NB4 (cell line): ENCODE results near the gene EIF2AK2.

Experiments used
- CTCF ChIP-seq: IDR thresholded peaks from one replicate; pipeline ENCODE4 v1.5.1; 2012; ENCODE audit warnings: low read depth, low read length
- MAX ChIP-seq: IDR thresholded peaks from 2 replicates; pipeline ENCODE4 v1.6.1; 2011; ENCODE audit warnings: low read depth, low read length

GRCh38 chr2:37167636-37168180, 10.9 kb upstream of the EIF2AK2 start:
- TF ChIP-seq CTCF (no peak), MAX (no peak)
